Measurements from ENCODE around the gene SPARC. TPM values are rescaled to one million over a fixed set of nuclear protein-coding genes. Genes with fewer than 3 reads are reported as not detected.
"Not testable (repeated sequence)": the region's sequence is repeated elsewhere in the genome, so short reads cannot be mapped to it uniquely, and the experiment has no call there.

SPARC gene
- total RNA-seq, 2 donors from 2014 or later = 76.0 to 168 TPM

DNA sequence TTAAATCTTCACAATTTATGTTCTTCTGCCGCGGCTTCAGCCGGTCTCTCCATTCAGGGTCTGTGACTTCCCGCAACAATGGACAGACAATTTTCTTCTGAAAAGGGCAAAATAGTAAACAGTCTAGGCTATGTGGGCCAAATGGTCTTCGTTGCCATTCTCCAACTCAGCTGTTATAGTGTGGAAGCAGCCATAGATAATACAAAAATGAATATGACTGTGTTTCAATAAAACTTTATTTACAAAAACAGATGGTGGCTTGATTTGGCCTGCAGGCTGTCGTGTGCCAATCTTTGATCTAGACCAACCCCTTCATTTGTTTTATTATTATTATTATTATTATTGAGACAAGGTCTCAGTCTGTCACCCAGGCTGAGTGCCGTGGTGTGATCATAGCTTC lies 43.7 kb upstream of the SPARC start:
- intact Hi-C loops (cut with DNase I) = no loop called here

DNA sequence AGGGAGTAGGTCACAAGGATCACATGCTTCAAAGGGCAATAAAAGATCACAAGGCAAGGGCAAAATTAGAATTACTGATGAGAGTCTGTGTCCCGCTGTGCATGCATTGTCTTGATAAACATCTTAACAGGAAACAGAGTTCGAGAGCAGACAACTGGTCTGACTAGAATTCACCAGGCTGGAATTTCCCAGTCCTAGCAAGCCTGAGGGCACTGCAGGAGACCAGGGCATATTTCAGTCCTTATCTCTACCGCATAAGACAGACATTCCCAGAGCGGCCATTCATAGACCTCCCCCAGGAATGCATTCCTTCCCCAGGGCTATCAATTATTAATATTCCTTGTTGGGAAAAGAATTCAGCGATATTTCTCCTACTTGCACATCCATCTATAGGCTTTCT lies 42.9 kb upstream of the SPARC start:
- DNase-seq; H3K4me3 ChIP-seq; H3K4me1 ChIP-seq; H3K27ac ChIP-seq; ATAC-seq; H3K36me3 ChIP-seq (replicated peaks in 1 of 2; ENCODE audit: insufficient read depth in 1 of 2, low read depth in 2 of 2); H3K9me3 ChIP-seq; intact Hi-C loops (cut with DNase I); H3K27me3 ChIP-seq: not testable (repeated sequence)
- WGBS, 2 donors = 72 to 82% methylated on average over 5 of the region's 5 CpGs

More for the DNA sequence above, 43.7 kb upstream of the SPARC start:
- Histone ChIP-seq H3K36me3 (replicated peaks in 1 of 2; ENCODE audit: insufficient read depth in 1 of 2, low read depth in 2 of 2) (no peaks in the 10 kb centered on the region), H3K27ac (no peak overlapping the region), H3K27me3 (no peaks in the 10 kb centered on the region), H3K9me3 (no peaks in the 10 kb centered on the region), H3K4me1 (no peaks in the 10 kb centered on the region), H3K4me3 (no peak overlapping the region)
- DNase-seq (no peak), ATAC-seq (no peak)
- 89 to 98% methylated on average over 7 of the region's 7 CpGs for WGBS, 2 donors
- no peak for TF ChIP-seq POLR2A (IDR thresholded peaks at IDR 0.05)
- TF ChIP-seq, protein P1, sequence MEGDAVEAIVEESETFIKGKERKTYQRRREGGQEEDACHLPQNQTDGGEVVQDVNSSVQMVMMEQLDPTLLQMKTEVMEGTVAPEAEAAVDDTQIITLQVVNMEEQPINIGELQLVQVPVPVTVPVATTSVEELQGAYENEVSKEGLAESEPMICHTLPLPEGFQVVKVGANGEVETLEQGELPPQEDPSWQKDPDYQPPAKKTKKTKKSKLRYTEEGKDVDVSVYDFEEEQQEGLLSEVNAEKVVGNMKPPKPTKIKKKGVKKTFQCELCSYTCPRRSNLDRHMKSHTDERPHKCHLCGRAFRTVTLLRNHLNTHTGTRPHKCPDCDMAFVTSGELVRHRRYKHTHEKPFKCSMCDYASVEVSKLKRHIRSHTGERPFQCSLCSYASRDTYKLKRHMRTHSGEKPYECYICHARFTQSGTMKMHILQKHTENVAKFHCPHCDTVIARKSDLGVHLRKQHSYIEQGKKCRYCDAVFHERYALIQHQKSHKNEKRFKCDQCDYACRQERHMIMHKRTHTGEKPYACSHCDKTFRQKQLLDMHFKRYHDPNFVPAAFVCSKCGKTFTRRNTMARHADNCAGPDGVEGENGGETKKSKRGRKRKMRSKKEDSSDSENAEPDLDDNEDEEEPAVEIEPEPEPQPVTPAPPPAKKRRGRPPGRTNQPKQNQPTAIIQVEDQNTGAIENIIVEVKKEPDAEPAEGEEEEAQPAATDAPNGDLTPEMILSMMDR (IDR thresholded peaks at IDR 0.05) = no peak

DNA sequence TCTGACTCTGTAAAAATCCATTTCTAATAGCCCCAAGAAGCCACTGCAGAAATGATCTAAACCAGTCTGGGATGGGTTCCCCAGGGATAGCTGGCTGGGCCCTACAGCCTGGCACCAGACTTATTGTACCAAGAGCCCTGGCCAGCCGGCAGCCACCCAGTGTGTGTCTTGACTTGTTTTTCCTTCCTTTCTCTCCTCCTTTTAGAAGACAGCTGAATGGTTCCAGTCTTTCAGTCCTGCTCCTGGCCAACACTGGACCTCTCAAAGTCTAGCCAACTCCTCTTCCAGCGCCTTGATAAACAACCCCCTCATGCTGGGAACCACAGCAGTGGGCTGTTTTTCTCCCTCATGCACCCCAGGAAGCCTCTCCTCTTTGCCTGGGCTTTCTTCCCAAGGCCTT lies 37.6 kb upstream of the SPARC start:
- H3K4me1 ChIP-seq = no peaks in the 10 kb centered on the region
- DNase-seq = no peak
- H3K27me3 ChIP-seq = no peaks in the 10 kb centered on the region
- WGBS, 2 donors = 80 to 100% methylated on average over 2 of the region's 2 CpGs
- intact Hi-C loops (cut with DNase I) = no loop called here
- H3K36me3 ChIP-seq (replicated peaks in 1 of 2; ENCODE audit: insufficient read depth in 1 of 2, low read depth in 2 of 2) = no peaks in the 10 kb centered on the region
- ATAC-seq = no peak
- H3K9me3 ChIP-seq = no peaks in the 10 kb centered on the region
- H3K4me3 ChIP-seq = no peak overlapping the region
- TF ChIP-seq, protein P1 (IDR thresholded peaks at IDR 0.05) = no peak
- no peak overlapping the region for H3K27ac ChIP-seq

DNA sequence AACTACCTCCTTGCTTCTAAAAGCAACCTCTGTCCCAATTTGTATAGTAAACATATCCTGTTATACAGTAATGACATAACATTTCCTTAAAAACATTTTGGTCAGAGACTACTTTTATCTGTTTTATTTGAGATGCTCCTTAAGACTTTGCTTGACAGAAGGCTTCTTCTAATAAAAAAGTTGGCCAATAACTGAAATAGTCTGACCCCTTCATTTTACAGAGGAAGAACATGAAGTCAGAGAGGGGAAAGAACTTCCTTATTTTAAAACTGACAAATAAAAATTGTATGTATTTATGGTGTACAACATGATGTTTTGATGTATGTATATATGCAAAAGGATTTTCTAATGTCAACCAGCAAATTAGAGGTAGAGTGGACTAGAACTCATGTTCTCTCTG lies 35.8 kb upstream of the SPARC start:
- no peaks in the 10 kb centered on the region for H3K36me3 ChIP-seq (replicated peaks in 1 of 2; ENCODE audit: insufficient read depth in 1 of 2, low read depth in 2 of 2)
- TF ChIP-seq POLR2A (IDR thresholded peaks at IDR 0.05) = no peak
- TF ChIP-seq, protein P1 (IDR thresholded peaks at IDR 0.05) = no peak
- H3K27me3 ChIP-seq = no peaks in the 10 kb centered on the region
- no peak for ATAC-seq
- DNase-seq = no peak
- no peak overlapping the region for H3K4me3 ChIP-seq
- H3K4me1 ChIP-seq = no peaks in the 10 kb centered on the region
- H3K9me3 ChIP-seq = no peaks in the 10 kb centered on the region
- intact Hi-C loops (cut with DNase I) = no loop called here
- H3K27ac ChIP-seq = no peak overlapping the region

DNA sequence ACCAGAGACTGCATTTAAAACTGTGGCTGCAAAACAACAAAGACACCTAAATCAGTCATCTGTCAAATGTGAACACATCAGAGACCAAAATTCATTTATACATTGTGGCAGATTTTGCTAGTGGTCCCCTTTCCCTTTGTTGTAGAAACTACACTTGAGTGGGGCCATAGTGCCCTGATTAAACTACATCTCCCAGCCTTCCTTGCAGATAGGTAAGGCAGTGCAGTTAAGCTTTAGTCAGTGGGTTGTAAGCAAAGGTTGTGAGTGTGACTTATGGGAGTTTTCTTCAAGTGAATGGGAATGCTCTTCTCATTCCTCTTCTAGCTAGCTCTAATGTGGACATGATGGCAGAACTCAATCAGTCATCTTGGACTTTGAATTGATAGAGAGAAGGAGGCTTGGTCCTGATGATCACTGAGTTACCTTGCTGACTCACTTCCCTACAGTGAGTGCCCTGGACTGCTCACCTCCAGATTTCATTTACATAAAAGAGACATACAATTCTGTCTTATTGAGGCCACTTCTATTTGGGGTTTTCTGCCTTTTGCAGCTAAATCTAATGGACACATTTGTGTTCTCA lies 35.2 kb upstream of the SPARC start:
- ATAC-seq (no peak), DNase-seq (no peak)
- H3K9me3 ChIP-seq = no peaks in the 10 kb centered on the region
- TF ChIP-seq, protein P1 (IDR thresholded peaks at IDR 0.05) = no peak
- TF ChIP-seq POLR2A (IDR thresholded peaks at IDR 0.05) = no peak
- H3K4me3 ChIP-seq = no peak overlapping the region
- no peak overlapping the region for H3K27ac ChIP-seq
- intact Hi-C loops (cut with DNase I) = no loop called here
- no peaks in the 10 kb centered on the region for H3K27me3 ChIP-seq
- no peaks in the 10 kb centered on the region for H3K36me3 ChIP-seq (replicated peaks in 1 of 2; ENCODE audit: insufficient read depth in 1 of 2, low read depth in 2 of 2)
- H3K4me1 ChIP-seq = no peaks in the 10 kb centered on the region

All from body of pancreas (tissue), 4 donors.